ENCODE results near the gene MFF.
"Not testable (repeated sequence)": the region's sequence is repeated elsewhere in the genome, so short reads cannot be mapped to it uniquely, and the experiment has no call there.

Gene MFF

GRCh38 chr2:227335713-227336112, 10.7 kb downstream of the MFF start:
- DNase-seq (ENCODE audit: low read depth), result no peak

- DNase-seq (ENCODE audit: low read depth), result no peak
These were observed 12.4 kb downstream of the MFF start for GRCh38 chr2:227337442-227337841.

- DNase-seq (ENCODE audit: low read depth), result no peak
These were observed 14.1 kb downstream of the MFF start for GRCh38 chr2:227339098-227339599.

GRCh38 chr2:227340106-227340505, 15.1 kb downstream of the MFF start:
- DNase-seq (ENCODE audit: low read depth), result no peak

GRCh38 chr2:227341553-227341952, 16.5 kb downstream of the MFF start:
- DNase-seq (ENCODE audit: low read depth), result no peak

GRCh38 chr2:227344231-227344630, 19.2 kb downstream of the MFF start:
- DNase-seq (ENCODE audit: low read depth), result no peak

GRCh38 chr2:227347117-227347516, 22.1 kb downstream of the MFF start:
- no peak for DNase-seq (ENCODE audit: low read depth)

- no peak for DNase-seq (ENCODE audit: low read depth)
These were observed 23.3 kb downstream of the MFF start for GRCh38 chr2:227348324-227348723.

GRCh38 chr2:227349989-227350612, 25.1 kb downstream of the MFF start:
- DNase-seq (ENCODE audit: low read depth), result no peak

- DNase-seq (ENCODE audit: low read depth), result no peak
These were observed 26.6 kb downstream of the MFF start for GRCh38 chr2:227351639-227352038.

- no peak for DNase-seq (ENCODE audit: low read depth)
These were observed 35.3 kb downstream of the MFF start for GRCh38 chr2:227360351-227360750.

- no peak for DNase-seq (ENCODE audit: low read depth)
These were observed 38.7 kb downstream of the MFF start for GRCh38 chr2:227363756-227364155.

- DNase-seq (ENCODE audit: low read depth), result not testable (repeated sequence)
These were observed 39.7 kb downstream of the MFF start for GRCh38 chr2:227364585-227365263.

GRCh38 chr2:227365833-227366232, 40.8 kb downstream of the MFF start:
- DNase-seq (ENCODE audit: low read depth), result no peak

- DNase-seq (ENCODE audit: low read depth), result no peak
These were observed 41.8 kb downstream of the MFF start for GRCh38 chr2:227366769-227367426.

- no peak for DNase-seq (ENCODE audit: low read depth)
These were observed 42.4 kb downstream of the MFF start for GRCh38 chr2:227367427-227367795.

GRCh38 chr2:227368574-227368973, 43.5 kb downstream of the MFF start:
- no peak for DNase-seq (ENCODE audit: low read depth)

- no peak for DNase-seq (ENCODE audit: low read depth)
These were observed 45.0 kb downstream of the MFF start for GRCh38 chr2:227370092-227370491.

- no peak for DNase-seq (ENCODE audit: low read depth)
These were observed 45.8 kb downstream of the MFF start for GRCh38 chr2:227370791-227371312.

GRCh38 chr2:227373389-227373788, 48.3 kb downstream of the MFF start:
- no peak for DNase-seq (ENCODE audit: low read depth)

GRCh38 chr2:227374158-227374557, 49.1 kb downstream of the MFF start:
- DNase-seq (ENCODE audit: low read depth), result no peak

- DNase-seq (ENCODE audit: low read depth), result no peak
These were observed 51.8 kb downstream of the MFF start for GRCh38 chr2:227376656-227377396.

Data from activated T-cell treated with anti-CD3 and anti-CD28 coated beads for 1 hour (primary cell).